Hematopoietic multipotent progenitor cell treated with erythropoietin and hydrocortisone succinate and interleukin-3 and kit ligand, for 8 days (in vitro differentiated cells): Measurements from ENCODE around the gene TAF9B.
"Not testable (repeated sequence)": the region's sequence is repeated elsewhere in the genome, so short reads cannot be mapped to it uniquely, and the experiment has no call there.

Experiments
- DNase-seq: peaks from one replicate; pipeline ENCODE4 v3.0.0-alpha.2; 2015

Gene TAF9B

DNA sequence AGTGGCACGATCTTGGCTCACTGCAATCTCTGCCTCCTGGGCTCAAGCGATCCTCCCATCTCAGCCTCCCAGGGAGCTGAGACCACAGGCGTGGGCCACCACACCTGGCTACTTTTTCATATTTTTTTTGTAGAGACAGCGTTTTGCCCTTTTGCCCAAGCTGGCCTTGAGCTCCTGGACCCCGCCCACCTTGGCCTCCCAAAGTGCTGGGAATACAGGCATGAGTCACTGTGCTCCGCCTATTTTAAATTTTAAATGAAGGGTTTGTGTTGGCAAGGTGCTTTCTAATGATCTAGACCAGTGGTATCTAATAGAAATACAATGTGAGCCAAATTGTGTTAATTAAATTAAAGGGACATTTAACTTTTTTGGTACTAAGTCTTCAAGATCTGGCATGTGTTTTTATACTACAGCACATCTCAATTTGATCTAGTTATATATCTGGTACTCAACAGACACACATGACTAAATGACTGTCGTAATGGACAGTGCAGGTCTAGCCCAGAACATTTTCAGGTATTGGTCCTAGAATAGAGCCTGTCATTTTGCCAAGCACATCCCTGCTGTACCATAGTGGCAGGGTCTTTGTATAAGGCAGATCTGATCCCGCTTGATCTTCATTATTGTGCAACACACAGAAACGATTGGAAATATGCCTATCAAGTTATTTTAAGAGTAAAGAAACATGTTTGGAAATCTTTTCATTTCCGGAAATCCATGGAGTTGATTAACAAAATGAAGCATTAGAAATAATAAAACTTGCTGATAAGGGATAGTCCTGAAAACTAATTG, 28.1 kb downstream of the TAF9B start:
- no peak for DNase-seq

DNA sequence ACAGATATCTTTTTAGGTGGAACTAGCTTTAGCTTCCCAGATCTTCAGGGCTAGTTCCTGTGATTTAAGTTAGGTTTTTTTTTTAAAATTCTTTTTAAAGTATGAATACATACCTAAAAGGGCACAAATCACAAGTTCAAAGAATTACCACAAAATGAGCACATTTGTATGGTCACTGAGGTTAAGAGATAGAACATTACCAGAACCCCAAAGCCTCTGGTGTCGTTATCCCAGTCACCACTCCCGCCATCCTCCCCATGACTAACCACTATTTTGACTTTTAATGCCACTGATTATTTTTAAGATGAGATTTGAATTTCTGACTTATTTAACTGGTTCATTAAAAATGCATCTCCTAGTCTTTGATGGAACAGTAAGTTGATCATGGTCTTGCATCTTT, 30.0 kb downstream of the TAF9B start:
- DNase-seq, result peak; percentile 31

DNA sequence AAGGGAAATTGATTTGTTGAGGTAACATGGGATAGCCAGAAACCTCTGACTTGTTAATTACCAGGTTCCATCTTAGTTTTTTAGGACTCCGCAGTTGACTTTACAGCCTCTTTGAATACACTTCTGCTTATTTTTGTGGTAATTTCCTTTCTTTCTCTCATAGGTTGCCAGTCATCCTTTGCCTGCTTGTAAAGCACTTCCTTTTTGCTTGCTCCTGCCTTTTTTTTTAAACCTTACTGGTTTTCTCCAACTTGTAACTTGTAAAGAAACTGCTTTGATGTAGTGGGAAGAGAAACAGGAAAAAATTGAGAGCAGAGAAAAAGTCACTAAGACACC, 32.8 kb downstream of the TAF9B start:
- no peak for DNase-seq

GRCh38 chrX:78105944-78106650, 33.4 kb downstream of the TAF9B start:
- no peak for DNase-seq

DNA sequence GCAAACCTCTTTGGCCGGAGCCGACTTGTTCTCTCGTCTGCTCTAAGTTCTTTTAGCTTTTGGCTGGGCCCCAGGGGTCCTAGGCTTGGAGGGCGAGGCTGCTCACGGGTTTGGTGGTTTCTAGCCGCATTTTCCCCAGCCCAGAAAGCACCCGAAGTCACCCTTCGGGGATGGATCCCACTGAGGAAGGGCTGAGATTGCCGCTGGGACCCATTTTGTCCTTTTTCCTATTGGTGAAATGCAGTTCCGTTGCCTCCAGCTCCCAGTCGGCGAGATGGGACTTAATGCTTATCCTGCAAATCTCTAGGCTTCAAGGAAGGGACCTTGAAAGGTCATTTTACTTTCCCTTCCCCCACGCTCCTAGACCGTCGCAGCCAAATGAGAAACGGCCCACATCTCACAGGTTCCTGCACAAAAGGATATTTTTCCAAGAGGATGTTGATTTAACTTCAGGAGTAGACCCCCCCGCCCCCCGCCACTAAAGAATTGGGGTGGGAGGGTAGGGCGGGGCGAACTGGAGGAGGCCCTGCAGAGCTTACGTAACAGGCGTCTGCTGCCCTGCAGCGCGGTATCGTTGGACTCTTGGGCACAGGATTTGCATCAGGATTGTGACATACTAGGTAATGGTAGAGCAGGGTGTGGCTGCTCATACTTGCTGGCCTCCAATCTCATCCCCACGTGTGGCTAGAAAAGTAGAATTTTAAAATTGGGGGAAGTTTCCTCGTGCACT, 34.8 kb downstream of the TAF9B start:
- peak; percentile 67 for DNase-seq

- peak; percentile 94 for DNase-seq
Observed at GRCh38 chrX:78103623-78104446, 35.6 kb downstream of the TAF9B start, which contains the start of gene PGK1. Gene PGK1 (plus strand): TSS chrX:78104248. CDS start chrX:78104341, 93 bp downstream.

DNA sequence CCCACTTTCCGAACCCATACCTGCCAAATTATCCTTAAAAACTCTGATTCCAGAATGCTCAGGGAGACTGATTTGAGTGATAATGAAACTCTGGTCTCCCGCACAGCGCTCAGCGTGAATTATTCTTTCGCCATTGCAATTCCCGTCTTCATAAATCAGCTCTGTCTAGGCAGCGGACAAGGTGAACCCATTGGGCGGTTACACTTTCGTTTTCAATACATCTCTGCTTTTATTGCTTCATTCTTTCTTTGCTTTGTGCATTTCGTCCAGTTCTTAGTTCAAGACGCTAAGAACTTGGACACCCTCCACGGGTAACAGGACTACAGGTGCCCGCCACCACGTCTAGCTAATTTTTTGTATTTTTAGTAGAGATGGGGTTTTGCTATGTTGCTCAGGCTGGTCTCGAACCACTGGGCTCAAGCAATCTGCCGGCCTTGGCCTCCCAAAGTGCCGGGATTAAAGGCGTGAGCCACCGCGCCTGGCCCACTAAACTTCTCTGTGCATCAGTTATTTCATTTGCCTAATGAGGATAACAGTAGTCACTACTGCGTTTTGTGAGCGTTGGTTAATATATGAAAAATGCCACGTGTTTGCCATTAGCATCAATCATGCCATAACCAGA, 36.3 kb downstream of the TAF9B start:
- DNase-seq, result no peak

DNA sequence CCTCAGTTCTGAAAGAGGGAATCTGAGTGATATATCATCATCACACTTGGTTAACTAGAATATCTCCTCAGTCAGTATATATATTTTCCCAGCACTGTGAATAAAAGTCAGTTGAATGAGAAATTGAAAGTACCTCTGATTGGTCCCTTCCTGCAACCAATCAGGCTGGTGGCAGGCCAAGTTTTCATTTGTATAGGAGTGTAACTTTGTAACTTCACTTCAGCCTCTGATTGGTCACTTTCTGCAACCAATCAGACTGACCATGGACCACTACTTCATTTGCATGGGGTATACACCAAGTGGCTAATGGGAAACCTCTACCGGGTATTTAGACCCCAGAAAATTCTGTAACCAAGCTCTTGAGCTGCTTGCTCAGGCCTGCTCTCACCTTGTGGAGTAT, 37.4 kb downstream of the TAF9B start:
- DNase-seq, result peak; percentile 44

- no peak for DNase-seq
Observed at GRCh38 chrX:78098108-78098507, 41.3 kb downstream of the TAF9B start.

DNA sequence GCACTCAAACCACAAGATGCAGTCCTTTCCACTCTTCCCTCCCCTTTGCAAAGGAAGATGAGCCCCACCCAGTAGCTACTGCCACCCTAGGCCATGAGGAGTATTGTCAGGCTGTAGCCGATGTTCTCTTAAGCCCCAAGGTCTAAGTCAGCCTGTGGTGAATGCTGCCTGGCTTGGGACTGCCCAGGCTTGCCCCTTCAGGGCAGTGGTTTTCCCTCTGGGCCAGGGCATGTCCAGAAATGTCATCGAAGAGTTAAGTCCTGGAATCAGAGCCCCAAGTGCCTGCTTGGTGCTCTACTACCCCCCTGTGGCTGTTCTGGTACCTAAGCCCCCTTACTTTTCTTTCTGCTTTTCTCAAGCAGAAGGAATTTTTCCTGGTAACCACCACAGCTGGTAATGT, 47.2 kb downstream of the TAF9B start:
- DNase-seq, result peak; percentile 60

DNA sequence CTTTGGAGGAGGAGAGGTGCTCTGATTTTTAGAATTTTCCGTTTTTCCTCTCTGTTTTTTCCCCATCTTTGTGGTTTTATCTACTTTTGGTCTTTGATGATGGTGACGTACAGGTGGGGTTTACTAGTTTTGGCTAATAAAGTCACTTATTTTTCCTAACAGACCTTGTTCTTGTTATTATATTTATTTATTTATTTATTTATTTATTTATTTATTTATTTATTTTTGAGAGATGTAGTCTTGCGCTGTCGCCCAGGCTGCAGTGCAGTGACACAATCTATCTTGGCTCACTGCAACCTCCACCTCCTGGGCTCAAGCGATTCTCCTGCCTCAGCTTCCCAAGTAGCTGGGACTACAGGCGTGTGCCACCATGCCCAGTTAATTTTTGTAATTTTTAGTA, 58.0 kb downstream of the TAF9B start:
- DNase-seq, result not testable (repeated sequence)
